Spleen (tissue), 11 donors: ENCODE data around the gene PFKP. TPM values are rescaled to one million over a fixed set of nuclear protein-coding genes. Genes with fewer than 3 reads are reported as not detected.

ENCODE experiments used
- DNase-seq: peaks from one replicate; pipeline ENCODE4 v3.0.0-alpha.2; 2020
- H3K27ac ChIP-seq, 8 donors: fragments of 200-600 bp; sonication (generic) in 7 of 8; 1 replicate in 4 of 8; 2 replicates in 4 of 8; pipeline versions ENCODE4 v1.5.0 to v1.8.0; 2016 to 2021; ENCODE audit warnings: inconsistent platforms in 4 of 8, mild to moderate bottlenecking in 4 of 8, moderate library complexity in 1 of 8
- H3K27me3 ChIP-seq, 7 donors: fragments of 200-600 bp; sonication (generic) in 6 of 7; replicated peaks in 1 of 7; 1 replicate in 4 of 7; 2 replicates in 3 of 7; pipeline versions ENCODE4 v1.5.0 to v1.8.0; 2016 to 2021; ENCODE audit warnings: inconsistent platforms in 3 of 7, mild to moderate bottlenecking in 1 of 7
- H3K36me3 ChIP-seq, 6 donors: fragments of 200-600 bp; sonication (generic) in 5 of 6; 1 replicate in 4 of 6; 2 replicates in 2 of 6; pipeline versions ENCODE4 v1.5.0 to v1.8.0; 2016 to 2021; ENCODE audit warnings: inconsistent platforms in 2 of 6
- H3K4me1 ChIP-seq, 6 donors: fragments of 200-600 bp; sonication (generic) in 5 of 6; 1 replicate in 3 of 6; 2 replicates in 3 of 6; pipeline versions ENCODE4 v1.5.0 to v1.8.0; 2016 to 2021; ENCODE audit warnings: inconsistent platforms in 3 of 6
- H3K4me3 ChIP-seq, 8 donors: fragments of 200-600 bp; sonication (generic) in 7 of 8; 1 replicate in 4 of 8; 2 replicates in 4 of 8; pipeline versions ENCODE4 v1.5.0 to v1.8.0; 2016 to 2021; ENCODE audit warnings: inconsistent platforms in 4 of 8, mild to moderate bottlenecking in 4 of 8, moderate library complexity in 2 of 8
- H3K9me3 ChIP-seq, 8 donors: fragments of 200-600 bp; sonication (generic) in 7 of 8; 1 replicate in 4 of 8; 2 replicates in 4 of 8; pipeline versions ENCODE4 v1.5.0 to v1.8.0; 2016 to 2021; ENCODE audit warnings: inconsistent platforms in 4 of 8
- POLR2A ChIP-seq, 3 donors: fragments of 450-650 bp; IDR thresholded peaks; one replicate each; pipeline ENCODE4 v1.5.1; 2017; ENCODE audit warnings: antibody characterized with exemption in 3 of 3, mild to moderate bottlenecking in 1 of 3
- POLR2AphosphoS5 ChIP-seq, 3 donors: sonication (generic); formaldehyde crosslinking; IDR thresholded peaks; one replicate each; pipeline ENCODE4 v1.5.1; 2017; ENCODE audit warnings: antibody characterized with exemption in 3 of 3
- WGBS, 5 donors: extraction: QIAGEN DNeasy Blood & Tissue Kit in 3 of 5; methylation state at CpG; one replicate each; pipeline versions ENCODE4 v1.1.5 to v1.1.7; 2013 to 2018; 5-methylcytosine and 5-hydroxymethylcytosine counted together
- intact Hi-C: fragments of 100-400 bp; cut with DNase I; formaldehyde crosslinking; loops from one replicate; pipeline ENCODE4 v1.15.0; 2023; ENCODE audit warnings: low total_unique reads
- polyA plus RNA-seq, 3 donors: library from polyadenylated mRNA; stranded (reverse); fragments of 200-250 nt; gene quantifications; one replicate each; pipeline ENCODE4 v1.2.1, GENCODE V29; 2013
- total RNA-seq, 7 donors: library from RNA; depleted of rRNA in 3 of 7; stranded (reverse); fragments of >200 nt in 3 of 7; fragmentation: NEBNext Ultra II Directional in 4 of 7; extraction: Animal tissue kit (Norgen Biotek cat#: 25700) in 4 of 7; gene quantifications; one replicate each; pipeline versions ENCODE4 v1.1.0 to v1.2.1, GENCODE V29; 2016 to 2021
- TF ChIP-seq, protein P1 (sequence below), 11 experiments: fragments of 200-600 bp in 7 of 11; fragments of 450-650 bp in 4 of 11; sonication (generic) in 4 of 11; IDR thresholded peaks in 8 of 11; conservative IDR thresholded peaks in 3 of 11; 1 replicate in 7 of 11; 2 replicates in 4 of 11; pipeline versions ENCODE4 v1.4.0 to v1.8.0; 2016 to 2021; ENCODE audit warnings: antibody characterized with exemption in 11 of 11, inconsistent platforms in 4 of 11, mild to moderate bottlenecking in 1 of 11
- donor health status: healthy with polysubstance abuse.
- donor health status: DM: no; HTN: no; CAD: no; lungs with moderate emphysema.
- donor health status: DM: no; HTN: no; CAD: no.
- donor health status: Bipolar disorder and iron deficiency.
- donor health status: healthy.
- donor health status: DM: no; HTN: no; CAD: no.
- donor health status: DM: yes; HTN: yes; CAD: no.

PFKP gene
- total and polyA plus RNA-seq, 10 donors: 19.0 to 60.9 (median 28.6) TPM

DNA sequence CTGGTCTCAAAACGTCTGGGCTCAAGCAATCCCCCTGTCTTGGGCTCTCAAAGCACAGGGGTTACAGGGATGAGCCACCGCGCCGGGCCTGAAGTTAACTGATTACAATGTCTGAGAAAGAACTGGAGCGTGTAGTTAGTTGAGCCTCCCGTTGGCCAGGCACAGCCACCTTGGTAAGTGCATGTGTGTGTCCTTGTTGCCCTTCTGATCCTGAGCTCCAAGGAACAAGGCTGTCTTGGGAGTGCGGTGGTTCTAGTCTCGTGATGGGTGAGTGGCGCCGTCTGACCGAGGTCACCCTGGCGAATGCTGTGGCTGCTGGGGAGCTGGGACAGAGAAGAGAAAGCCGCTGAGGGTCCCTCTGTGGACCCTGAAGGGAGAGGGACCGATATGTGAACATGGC, 54.7 kb downstream of the PFKP start:
- Histone ChIP-seq H3K4me1 (no peaks in the 10 kb centered on the region), H3K27me3 (no peaks in the 10 kb centered on the region), H3K27ac (no peak overlapping the region), H3K4me3 (no peak overlapping the region), H3K9me3 (peaks cover 0 to 3% (median 0%) of the 10 kb centered on the region in 8 donors), H3K36me3 (peaks cover 0 to 92% (median 27%) of the 10 kb centered on the region in 6 donors)
- intact Hi-C loops: no loop called here
- 89 to 94% (median 91%) methylated on average over 14 of the region's 14 CpGs for WGBS, 5 donors
- TF ChIP-seq POLR2AphosphoS5 (IDR thresholded peaks at IDR 0.05): no peak
- TF ChIP-seq, protein P1, sequence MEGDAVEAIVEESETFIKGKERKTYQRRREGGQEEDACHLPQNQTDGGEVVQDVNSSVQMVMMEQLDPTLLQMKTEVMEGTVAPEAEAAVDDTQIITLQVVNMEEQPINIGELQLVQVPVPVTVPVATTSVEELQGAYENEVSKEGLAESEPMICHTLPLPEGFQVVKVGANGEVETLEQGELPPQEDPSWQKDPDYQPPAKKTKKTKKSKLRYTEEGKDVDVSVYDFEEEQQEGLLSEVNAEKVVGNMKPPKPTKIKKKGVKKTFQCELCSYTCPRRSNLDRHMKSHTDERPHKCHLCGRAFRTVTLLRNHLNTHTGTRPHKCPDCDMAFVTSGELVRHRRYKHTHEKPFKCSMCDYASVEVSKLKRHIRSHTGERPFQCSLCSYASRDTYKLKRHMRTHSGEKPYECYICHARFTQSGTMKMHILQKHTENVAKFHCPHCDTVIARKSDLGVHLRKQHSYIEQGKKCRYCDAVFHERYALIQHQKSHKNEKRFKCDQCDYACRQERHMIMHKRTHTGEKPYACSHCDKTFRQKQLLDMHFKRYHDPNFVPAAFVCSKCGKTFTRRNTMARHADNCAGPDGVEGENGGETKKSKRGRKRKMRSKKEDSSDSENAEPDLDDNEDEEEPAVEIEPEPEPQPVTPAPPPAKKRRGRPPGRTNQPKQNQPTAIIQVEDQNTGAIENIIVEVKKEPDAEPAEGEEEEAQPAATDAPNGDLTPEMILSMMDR (IDR thresholded peaks at IDR 0.05 in 8 of 11, conservative IDR thresholded peaks at IDR 0.05 in 3 of 11): no peak
- TF ChIP-seq POLR2A (IDR thresholded peaks at IDR 0.05): no peak
- no peak for DNase-seq

DNA sequence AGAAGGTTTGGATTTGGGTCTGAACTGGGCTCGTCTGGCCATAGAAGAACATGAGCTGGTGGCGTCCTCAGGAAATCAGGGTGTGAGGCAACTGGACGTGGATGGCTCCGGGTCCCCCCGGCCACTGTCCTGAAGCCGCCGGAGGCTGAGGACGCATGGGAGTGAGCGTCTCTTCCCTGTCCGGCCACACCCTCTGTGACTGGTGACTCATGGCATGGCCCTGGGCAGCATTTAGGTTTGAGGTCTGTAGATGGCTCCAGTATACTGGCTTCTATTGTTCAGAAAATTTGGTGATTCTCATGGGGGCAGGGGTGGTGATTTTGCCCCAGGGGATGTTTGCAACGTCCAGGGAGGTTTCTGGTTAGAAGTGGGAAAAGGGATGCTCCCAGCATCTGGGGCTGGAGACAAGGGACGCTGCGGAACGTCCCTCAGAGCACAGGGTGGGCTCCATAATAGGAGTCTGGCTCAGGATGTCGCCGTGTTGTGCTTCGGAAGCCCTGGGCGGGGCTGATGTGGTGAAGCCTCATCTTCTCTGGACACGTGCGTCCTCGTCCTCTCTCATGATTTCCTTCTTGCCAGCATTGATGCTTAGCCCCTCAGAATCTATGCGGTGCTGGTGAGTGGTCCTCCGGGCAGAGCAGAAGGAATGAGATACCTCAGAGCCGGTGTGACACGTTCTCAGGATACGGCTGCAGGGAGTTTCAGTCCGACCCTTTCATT, 55.3 kb downstream of the PFKP start:
- Histone ChIP-seq H3K4me1 (no peaks in the 10 kb centered on the region), H3K27me3 (no peaks in the 10 kb centered on the region), H3K36me3 (peaks cover 0 to 92% (median 27%) of the 10 kb centered on the region in 6 donors), H3K27ac (no peak overlapping the region), H3K4me3 (no peak overlapping the region), H3K9me3 (peaks cover 0 to 9% (median 0%) of the 10 kb centered on the region in 8 donors)
- no peak for DNase-seq
- 87 to 96% (median 93%) methylated on average over 27 of the region's 27 CpGs for WGBS, 5 donors
- TF ChIP-seq POLR2AphosphoS5 (IDR thresholded peaks at IDR 0.05) (no peak), POLR2A (IDR thresholded peaks at IDR 0.05) (no peak)
- TF ChIP-seq, protein P1 (IDR thresholded peaks at IDR 0.05 in 8 of 11, conservative IDR thresholded peaks at IDR 0.05 in 3 of 11): no peak
- intact Hi-C loops: no loop called here

DNA sequence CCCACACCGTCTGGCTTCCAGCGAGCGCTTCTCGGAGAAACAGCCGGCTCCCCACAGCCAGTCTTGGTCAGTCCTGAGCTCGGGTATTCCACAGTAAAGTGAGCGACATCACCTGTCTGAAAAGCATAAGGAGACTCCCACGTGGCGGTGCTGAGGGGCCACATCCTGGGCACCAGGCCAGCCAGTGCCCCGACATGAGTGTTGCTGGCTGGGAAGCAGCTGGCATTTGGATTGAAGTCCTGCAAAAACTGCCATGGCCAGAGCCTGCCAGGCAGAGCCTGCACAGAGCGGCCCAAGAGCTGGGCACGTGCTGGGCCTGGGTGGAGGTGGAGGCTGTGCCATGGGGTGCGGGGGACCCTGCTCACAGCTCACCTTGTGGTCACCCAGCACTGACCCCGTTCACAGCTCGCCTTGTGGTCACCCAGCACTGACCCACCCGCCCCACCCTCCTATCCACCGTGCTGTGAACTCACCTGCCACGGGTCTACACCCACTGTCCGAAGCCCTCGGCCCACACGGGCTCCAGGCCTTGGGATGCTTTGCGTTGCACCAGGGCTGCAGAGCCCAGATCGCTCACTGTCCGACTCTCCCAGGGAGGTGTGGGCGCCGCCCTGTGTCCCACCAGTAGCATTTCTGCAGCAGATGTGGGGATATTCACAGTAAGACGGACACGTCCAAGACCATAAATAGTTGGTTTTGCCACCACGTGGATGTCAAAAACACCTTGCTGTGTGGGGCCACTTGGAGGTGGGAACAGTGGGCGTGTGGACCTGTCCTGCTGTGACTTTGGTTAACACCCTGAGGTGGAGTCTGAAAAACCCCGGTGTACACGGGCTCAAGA, 56.4 kb downstream of the PFKP start:
- intact Hi-C loops: no loop called here
- Histone ChIP-seq H3K4me3 (no peak overlapping the region), H3K27ac (no peak overlapping the region), H3K9me3 (peaks cover 0 to 20% (median 0%) of the 10 kb centered on the region in 8 donors), H3K4me1 (no peaks in the 10 kb centered on the region), H3K36me3 (peaks cover 0 to 92% (median 21%) of the 10 kb centered on the region in 6 donors), H3K27me3 (no peaks in the 10 kb centered on the region)
- 83 to 93% (median 87%) methylated on average over 22 to 32 of the region's 32 CpGs for WGBS, 5 donors
- TF ChIP-seq POLR2A (IDR thresholded peaks at IDR 0.05) (no peak), POLR2AphosphoS5 (IDR thresholded peaks at IDR 0.05) (no peak)
- TF ChIP-seq, protein P1 (IDR thresholded peaks at IDR 0.05 in 8 of 11, conservative IDR thresholded peaks at IDR 0.05 in 3 of 11): no peak
- no peak for DNase-seq
